HG02884 (cell line): Measurements from ENCODE around the gene INTS14.

Experiments used
- ATAC-seq: cut with Tn5 transposase; IDR thresholded peaks from one replicate; pipeline ENCODE4 v1.9.1; 2021; ENCODE audit warnings: mild to moderate bottlenecking, moderate library complexity; ENCODE audit not compliant: unreplicated experiment

INTS14 gene

GRCh38 chr15:65610871-65611718 is at the start of gene INTS14:
TSS of gene INTS14 (minus strand) at chr15:65611131. CDS start at chr15:65607380, 3,751 bp downstream.
- ATAC-seq: peak; percentile 95

DNA sequence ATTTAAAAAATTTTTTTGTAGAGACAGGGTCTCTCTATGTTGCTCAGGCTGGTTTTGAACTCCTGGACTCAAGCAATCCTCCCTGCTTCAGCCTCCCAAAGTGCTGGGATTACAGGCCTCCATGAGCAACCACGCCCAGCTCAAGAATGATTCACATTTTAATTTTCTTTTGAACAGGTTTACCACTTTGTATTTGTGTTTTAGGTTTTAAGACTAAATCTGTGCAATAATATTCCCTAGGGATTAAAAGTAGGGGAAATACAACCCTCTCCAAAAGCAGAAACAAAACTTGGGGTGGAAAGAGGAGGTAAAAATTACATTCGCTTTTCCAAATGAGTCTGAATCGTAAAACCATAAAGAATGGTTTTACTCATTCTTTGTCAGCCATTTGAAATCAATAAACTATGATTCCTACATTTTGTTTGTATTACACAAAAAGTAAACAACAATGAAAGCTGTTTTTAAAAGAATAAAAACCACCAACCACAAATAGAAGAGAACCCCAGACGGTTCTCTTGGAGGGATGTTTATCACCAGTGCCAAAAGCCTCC is 48.6 kb upstream of the INTS14 start:
- no peak for ATAC-seq

DNA sequence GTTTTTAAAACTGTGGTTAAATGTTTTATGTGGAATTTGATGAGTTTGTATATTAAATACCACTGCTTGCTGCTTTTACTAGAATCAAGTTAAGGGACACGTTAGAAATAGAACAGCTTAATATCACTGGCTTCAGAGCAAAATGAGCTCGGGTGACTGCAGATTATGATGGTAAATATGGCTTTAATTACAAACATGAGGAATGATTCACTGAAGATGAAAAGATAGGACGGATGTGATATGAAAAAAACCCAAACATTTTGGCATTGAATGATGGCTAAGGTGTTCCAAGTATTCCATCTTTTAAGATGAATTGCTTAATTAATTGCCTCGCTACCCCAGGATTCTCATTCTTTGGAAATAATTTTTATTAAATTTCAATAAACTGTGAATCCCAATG is 44.5 kb upstream of the INTS14 start:
- ATAC-seq: no peak

DNA sequence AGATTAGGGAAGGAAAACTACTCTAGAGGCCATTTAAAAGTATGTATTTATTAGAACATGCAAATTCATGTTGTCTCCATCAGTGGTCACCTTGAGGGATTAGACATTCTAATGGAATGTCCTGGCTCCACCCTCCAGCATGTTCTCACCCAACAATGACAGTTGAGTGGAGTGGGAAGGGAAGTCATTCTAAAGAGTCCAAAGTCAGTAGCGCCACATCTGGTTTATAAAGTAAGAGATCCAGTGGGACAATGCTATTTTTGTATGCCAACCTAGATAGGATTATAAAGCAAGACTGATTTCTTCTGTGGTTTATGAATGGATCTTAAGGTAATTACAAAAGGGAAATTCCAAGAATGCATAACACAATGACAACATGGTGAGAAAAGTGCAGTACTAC is 44.1 kb upstream of the INTS14 start:
- no peak for ATAC-seq

- no peak for ATAC-seq
These were observed 43.0 kb upstream of the INTS14 start for GRCh38 chr15:65653801-65654521.

- ATAC-seq: no peak
These were observed 42.4 kb upstream of the INTS14 start for GRCh38 chr15:65653341-65653740.

DNA sequence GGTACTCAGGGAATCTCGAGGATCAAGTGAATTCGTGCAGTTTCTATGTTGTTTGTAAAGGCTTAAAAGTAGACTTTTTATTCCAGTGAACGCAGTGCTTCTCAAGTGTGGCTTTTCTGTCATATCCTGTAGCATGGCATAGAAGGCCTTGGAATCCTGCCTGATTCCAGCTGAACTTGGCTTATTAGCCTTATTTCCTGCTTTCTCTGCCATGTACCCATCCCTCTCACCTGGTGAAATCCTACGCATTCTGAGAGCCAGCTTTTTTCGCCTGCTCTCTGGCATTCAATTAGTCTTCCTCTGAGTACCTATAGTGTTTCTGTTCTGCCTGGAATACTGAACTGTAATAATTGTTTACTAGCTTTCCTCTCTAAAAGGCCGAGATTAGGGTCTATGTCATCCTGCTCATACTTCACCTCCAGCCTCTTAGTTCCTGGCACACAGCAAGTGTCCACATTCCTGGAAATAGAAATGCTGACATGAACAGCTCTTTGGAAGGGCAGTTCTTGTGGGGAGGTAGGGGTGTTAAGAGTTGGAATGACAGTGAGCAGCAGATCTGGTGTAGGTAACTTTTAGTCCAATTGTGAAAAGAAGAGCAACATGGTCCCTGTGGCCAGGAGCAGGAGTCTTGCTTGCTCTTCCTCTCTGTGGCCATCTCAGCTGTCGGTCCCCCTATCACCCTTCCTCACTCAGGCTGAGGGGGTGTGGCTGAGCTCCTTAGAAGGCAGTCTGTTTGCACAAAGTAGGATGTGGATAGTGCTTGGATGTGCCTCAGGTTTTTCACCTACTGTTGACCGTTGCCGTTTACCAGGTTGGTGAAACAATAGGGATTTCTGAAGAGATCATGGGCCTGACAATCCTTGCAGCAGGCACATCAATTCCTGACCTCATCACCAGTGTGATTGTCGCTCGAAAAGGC is 41.2 kb upstream of the INTS14 start:
- ATAC-seq: no peak

GRCh38 chr15:65651042-65651322 is 40.1 kb upstream of the INTS14 start:
- no peak for ATAC-seq

DNA sequence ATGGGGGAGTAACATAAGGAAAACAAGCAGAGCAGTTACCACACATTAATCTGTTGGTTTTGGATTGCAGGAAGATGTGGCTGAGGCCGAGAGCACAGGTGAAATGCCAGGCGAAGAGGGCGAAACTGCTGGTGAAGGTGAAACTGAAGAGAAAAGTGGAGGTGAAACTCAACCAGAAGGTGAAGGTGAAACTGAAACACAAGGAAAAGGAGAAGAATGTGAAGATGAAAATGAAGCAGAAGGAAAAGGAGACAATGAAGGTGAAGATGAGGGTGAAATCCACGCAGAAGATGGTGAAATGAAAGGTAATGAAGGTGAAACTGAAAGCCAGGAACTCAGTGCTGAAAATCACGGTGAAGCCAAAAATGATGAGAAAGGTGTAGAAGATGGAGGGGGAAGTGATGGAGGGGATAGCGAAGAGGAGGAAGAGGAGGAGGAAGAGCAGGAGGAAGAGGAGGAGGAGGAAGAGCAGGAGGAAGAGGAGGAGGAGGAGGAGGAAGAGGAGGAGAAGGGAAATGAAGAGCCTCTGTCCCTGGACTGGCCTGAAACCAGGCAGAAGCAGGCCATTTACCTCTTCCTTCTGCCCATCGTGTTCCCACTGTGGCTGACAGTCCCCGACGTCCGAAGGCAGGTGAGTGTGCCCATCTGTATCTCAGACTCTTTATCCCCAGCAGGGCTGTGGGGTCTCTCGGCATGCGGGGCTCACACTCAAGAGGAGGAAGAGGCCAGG is 39.5 kb upstream of the INTS14 start:
- no peak for ATAC-seq

DNA sequence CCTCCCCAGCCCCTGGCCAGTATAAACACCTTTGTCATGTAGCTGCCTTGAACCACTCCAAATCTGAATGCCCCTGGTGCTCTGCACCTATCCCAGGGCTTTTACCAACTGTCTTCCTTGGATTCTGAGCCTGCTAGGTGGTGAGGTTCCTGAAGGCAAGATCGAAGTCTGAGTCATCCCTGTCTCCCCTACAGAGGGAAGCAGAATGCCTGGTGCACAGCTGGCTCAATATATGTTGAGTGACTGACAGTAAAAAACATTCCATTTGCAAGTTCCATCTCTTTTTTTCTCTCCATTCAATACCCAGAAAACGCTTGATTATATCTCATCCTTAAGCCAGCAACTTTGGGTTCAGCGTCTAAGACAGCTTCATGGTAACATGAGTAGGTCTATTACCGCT is 35.6 kb upstream of the INTS14 start:
- ATAC-seq: no peak

GRCh38 chr15:65645392-65645791 is 34.5 kb upstream of the INTS14 start:
- no peak for ATAC-seq

DNA sequence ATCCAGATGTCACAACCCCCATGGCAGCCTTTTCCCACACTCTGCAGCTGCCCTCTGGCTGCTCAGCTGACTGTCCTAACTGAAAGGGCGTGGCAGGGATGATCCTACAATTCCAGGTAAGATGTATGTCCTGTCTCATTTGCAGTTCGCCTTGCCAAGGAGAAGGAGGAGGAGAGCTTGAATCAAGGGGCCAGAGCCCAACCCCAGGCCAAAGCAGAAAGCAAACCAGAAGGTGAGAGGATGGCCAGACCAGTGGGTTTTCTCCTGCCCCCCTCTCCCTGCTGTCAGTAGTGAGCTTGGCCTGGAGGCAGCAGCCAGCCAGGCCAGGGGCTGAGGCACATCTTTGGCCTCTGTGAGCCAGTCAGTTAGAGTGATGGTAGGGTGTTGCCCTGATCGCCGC is 33.4 kb upstream of the INTS14 start:
- no peak for ATAC-seq

- no peak for ATAC-seq
These were observed 31.7 kb upstream of the INTS14 start for GRCh38 chr15:65642594-65642993.

DNA sequence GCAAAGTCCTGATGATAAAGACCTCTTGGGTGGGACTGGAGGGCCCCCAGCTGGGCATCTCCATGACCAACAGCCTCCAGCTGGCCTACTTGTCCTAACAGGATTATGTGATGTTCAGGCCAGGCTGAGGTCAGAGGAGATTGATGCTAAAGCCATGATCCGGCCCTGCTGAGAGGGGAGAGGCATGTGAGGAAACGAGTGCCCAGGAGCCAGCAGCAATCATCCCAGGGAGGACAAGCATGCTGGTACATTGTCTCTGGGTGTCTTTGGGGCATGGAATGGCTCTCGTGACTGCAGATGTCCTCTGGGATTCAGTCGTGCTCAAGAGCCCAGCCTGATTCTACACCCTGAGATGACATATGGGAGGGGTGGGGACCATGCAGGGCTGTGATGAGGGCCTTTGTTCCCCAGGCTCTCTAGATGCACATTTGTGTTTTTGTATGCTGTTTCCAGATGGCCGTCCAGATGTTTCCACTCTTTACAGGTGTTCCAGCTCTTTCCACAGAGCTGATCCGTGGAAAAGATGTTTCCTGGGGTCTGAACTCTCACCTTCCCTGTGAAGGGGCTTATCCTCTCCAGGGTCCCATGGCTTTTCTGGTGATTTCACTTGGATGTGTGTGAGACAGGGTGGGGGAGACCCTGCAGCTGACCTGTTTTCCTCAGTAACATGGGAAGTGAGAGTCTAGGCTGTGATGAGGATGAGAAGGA is 31.0 kb upstream of the INTS14 start:
- no peak for ATAC-seq

DNA sequence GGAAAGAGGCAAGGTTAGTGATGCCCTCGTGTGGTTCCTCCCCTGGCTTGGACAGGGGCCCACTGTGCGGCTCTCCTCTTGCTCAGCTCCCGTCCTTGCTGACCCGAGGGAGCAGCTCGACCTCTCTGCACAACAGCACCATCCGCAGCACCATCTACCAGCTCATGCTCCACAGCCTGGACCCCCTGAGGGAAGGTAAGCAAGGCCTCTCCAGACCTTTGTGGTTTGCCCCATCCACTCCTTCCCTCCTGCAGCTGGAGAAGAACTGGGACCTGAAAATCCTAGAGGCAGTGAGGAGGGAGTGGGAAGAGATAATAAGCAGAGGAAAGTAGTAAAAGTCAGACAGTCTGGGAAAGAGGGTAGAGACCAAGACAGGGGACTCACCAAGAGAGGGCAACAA is 28.6 kb upstream of the INTS14 start:
- no peak for ATAC-seq

DNA sequence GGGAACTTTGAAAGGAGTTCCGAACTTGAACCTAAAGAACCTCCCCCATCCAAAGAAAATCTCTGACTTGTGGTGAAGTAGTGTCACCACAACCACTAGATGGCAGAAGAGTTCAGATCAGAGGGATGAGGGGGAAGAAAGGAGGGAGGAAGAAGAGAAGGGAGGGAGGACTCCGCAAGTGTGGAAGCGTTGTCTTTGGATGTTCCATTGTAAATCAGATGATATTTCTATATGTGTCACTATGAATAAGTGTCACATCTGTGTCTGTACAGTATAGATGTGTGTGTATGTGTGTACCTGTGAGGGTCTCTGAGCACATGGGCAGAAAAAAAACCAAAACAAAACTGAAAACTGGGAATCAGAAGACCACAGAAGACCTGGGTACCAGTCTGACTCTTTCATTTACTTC is 27.8 kb upstream of the INTS14 start:
- no peak for ATAC-seq

DNA sequence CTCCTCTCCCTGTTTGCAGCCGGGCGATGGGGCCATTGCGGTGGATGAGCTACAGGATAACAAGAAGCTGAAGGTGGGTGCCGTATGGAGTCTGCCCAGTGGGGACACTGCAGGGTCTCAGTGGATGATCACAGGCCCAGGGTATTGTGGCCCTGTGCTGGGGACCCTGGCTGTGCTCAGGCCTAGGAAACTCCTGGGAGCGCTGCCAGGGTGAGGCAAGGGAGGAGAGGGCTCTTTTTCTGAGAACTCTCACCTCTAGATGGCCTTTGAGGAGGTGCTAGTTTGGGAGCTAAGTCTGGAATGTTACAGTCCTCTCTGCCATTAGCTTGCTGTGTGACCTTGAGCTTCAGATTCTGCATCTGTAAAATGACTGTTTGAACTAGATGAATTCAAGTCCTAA is 27.2 kb upstream of the INTS14 start:
- ATAC-seq: no peak

DNA sequence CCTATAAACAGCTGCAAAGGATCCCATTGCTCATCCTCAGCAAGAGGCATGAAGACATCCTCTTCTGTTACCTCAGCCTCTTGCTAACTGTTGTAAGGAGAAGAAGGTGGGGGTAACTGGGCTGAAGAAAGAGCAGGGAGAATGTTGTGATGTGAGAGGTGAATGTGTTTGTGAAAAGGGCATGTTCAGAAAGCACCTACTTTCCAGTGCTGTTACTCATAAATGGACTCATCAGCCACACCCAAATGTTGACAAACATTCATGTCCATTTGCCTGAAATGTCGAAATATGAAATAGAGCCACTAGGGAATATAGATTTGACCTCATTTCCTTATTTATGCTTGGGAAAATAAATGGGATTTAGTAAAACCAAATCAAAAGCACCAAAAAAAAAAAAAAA is 23.4 kb upstream of the INTS14 start:
- no peak for ATAC-seq

- ATAC-seq: no peak
These were observed 22.8 kb upstream of the INTS14 start for GRCh38 chr15:65633752-65634151.
